HG03103 (cell line): Measurements from ENCODE around the gene AVL9.
A peak's percentile ranks its signal among the peaks of the same experiment; 100 is the strongest.

Experiments used
- ATAC-seq: cut with Tn5 transposase; IDR thresholded peaks from one replicate; pipeline ENCODE4 v1.9.1; 2021; ENCODE audit warnings: low read depth; ENCODE audit not compliant: unreplicated experiment

Gene AVL9

DNA sequence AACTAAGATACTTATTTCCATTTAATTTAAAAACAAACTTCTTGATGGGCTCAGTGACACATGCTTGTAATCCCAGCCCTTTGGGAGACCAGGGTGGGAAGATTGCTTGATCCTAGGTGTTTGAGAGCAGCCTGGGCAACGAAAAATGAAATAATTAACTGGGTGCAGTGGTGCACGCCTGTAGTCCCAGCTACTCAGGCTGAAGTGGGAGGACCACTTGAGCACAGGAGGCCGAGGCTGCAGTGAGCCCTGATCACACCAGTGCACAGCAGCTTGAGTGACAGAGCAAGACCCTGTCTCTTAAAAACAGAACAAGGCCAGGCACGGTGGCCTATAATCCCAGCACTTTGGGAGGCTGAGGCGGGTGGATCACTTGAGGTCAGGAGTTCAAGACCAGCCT is 37.4 kb downstream of the AVL9 start:
- no peak for ATAC-seq

DNA sequence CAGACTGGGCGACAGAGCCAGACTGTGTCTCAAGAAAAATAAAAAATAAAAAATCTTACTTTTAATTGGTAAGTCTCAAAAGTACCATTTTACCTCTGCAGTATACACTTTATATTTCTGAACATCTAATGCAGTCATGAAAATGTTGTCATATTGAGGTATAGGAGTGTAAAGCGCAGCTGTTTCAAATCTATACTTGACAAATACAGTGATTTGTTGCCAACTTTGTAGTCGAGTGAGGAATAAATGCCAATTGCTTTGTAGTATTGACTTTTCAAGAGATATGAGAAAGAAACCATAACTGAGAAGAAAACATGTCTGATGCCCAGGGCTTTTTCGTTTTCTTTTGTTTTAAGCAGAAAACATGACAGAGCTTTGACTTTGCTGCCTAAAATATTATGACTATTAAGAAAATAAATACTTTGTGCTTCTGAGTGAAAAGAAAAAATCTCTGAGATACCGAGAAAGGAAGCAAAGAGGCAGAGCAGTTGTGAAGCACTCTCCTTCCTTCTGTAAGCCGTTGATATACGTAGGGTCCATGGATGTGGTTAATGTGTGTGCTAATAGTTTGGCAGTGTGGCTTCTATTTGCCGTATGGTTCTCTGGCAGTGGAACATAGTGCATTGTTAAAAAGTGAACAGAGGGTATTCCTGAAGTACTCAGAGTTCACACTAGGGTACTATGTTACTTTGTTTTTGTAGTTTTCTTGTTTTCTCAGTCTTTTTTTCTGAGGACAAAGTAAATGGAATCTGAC is 38.2 kb downstream of the AVL9 start:
- ATAC-seq: no peak

DNA sequence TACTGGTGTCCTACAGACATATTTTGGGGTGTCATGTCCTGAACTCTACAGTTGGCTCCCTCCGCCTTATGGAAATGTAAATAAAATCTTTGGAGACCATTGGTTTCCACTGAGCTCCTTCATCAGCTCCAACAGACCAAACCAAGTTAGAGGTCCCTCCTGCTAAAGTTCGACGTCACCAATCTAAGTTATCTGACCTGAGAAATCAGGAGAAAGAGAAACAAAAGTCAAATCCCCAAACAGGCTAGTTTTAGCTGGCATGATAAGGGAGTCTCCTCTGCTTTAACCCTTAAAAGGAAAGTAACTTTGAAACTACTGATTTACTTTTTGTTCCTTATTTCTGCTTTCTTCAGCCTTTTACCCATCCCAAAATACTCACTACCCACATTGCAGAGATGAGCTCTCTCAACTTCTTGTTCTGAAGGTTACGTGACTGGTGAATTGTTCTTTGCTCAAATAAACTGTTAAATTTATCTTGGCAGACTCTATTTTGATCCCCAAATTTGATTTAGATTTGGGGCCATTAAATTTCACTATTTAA is 39.9 kb downstream of the AVL9 start:
- peak; percentile 59 for ATAC-seq

DNA sequence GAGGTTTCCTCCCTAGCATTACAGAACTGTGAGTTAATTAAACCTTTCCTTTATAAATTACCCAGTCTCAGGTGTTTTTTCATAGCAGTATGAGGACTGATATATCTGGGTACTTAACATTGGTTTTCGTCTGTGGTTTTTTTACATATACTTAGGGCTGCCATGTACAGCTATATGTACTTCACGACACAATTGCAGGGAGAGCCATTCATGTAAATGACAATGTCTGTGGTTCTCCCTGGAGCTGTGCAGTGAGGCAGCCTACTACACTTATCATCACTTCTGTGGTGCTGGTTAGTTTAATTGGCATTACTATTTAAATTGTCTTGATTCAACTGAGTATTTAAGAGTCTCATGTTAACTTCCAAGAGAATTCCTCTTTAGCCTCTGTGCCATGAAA is 40.7 kb downstream of the AVL9 start:
- no peak for ATAC-seq

DNA sequence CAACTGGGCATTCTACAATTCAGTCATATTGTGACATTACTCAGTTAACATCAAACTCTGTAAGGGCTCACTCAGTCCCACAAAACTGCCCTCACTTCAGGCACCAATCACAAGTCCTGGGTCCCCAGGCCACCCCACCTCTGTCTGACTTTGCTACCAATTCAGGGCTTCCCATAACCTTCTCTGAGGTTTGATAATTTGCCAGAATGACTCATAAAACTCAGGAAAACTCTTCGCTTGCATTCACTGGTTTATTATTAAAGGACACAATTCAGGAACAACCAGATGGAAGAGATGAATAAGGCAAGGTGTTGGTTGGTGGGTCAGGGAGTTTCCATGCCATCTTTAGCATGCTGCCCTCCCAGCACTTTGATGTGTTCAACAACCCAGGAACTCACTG is 41.3 kb downstream of the AVL9 start:
- ATAC-seq: no peak

DNA sequence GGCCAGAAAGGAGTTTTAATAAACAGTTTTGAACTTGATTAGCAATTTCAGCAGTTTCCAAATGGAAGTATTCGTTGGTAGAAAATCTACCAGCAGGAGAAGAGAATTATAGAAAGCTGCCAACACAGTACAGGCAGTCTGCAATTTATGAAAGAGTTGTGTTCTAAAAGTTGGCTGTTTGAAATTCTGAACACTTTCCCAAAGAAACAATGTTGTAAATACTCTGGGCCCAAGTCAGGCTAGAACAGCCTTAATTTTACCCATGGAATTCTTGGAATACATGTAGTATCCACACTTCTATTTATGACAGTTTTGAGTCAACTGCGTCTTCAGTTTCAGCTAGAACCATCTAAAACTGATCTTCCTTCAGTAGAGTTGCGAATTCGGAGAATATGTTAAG is 42.5 kb downstream of the AVL9 start:
- no peak for ATAC-seq

DNA sequence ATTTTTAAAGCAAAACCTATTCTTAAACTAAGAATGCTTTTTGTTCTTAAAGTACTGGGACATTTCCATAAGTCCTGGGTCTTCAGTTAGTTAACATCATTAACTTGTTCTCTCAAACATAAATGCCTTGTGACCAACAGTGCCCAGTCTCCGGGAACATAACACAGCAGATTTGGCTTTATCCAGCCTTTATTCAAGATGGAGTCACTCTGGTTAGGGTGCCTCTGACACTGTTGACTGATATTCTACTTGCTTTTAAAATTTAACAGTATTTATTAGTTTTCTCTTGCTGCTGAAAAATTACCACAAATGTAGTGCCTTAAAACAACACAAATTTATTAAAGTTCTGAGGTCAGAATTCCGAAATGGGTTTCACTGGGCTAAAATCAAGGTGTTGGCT is 44.1 kb downstream of the AVL9 start:
- no peak for ATAC-seq

DNA sequence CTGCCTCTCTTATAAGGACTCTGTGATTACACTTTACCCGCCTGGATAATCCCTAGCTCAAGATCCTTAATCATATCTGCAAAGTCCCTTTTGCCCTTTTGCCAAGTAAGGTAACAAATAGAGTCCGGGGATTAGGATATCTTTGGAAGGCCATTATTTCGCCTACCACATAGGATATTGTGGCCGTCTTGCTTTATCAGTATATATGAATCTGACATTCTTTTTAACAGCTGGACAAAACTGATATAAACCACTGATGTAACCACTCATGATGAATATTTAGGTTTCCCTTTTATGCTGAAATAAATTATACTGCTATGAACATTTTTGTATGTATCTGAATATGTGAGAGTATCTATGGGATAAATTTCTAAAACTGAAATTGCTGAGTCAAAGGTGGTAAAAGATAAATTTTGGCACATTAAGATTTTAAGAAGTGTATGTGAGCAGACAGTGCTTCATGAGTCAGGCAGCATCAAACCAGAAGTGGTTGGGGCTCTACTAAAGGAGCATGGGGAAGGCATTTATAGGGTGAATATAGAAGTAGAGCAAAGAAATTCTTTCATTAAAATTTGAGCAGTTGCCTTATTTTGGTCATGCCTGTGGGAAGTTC is 44.7 kb downstream of the AVL9 start:
- no peak for ATAC-seq

DNA sequence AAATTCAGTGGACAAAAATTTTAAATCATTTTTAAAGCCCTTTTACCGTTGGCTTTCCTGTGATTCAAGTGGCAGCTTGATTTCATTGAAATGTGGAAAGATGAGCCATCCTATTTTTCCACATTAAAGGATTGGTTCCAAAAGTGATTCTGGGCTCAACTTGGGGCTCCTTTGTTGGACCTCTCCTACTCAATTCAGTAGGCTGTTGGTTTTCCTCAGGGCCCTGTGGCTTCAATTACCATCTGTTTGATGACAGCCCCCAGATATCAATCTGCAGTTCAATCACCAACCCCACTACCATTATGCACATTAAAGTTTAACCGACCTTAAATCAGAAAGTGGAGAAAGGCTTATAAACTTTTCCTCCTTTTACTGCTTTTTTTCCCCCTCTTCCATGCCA is 47.3 kb downstream of the AVL9 start:
- ATAC-seq: no peak

DNA sequence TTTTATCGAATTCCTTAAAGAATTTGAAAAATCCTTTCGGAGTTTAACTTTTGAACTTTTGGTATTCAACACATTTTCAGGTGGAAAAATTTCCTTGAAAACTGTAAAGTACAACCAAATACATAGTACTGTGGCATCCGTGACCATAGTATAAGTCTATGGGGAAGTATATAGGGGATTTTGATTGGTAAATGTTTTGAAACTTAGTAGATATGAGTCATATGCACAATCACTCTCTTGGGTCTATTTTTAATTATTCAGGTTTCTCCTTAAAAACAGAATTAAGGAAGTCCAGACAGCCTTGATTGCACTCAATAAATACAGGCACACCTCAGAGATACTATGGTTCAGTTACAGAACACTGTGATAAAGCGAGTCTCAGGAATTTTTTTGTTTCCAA is 64.2 kb downstream of the AVL9 start:
- ATAC-seq: no peak

DNA sequence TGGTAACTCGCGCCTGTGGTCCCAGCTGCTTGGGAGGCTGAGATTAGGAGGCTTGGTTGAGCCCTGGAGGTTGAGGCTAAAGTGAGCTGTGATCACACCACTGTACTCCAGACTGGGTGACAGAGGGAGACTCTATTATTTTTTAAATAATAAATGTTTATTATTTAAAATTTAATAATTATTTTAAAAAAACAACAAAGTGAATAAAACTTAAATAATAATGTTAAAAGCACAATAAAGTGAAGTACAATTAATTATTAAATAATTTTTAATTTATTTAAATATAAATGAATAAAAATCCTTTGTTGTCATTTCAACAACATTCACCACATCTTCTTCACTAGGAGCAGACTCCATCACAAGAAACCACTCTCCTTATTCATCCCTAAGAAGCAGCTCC is 64.8 kb downstream of the AVL9 start:
- no peak for ATAC-seq

DNA sequence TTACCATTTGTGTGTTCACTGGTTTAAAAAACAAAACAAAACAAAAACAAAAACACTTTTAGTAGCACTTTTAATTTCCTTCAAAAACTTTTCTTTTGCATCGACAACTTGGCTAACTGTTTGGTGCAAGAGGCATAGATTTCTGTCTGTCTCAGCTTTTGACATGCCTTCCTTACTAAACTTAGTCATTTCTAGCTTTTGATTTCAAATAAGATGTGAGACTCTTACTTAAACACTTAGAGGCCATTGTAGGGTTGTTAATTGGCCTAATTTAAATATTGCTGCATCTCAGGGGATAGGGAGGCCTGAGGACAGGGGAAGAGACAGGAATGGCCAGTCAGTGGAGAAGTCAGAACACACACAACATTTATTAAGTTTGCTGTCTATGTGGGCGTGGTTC is 66.3 kb downstream of the AVL9 start:
- no peak for ATAC-seq

DNA sequence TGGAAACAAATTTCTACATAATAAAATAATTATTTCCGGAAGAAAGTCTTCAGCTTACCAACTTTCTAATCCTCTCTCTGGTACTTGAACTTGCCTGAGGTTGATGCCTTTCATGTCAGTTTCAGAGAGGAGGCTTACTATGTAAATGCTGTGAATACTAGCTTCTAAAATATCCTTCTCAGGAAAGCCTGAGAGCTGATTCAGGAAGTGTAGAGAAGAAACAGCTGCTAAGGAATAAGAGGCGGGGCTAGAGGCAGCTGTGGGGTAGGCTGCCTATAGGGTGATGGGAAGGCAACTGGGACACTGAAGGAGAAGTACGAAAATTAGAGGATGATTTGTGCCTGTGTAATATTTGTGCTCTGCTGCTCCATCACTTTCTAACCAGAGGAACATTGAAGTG is 69.3 kb downstream of the AVL9 start:
- no peak for ATAC-seq

DNA sequence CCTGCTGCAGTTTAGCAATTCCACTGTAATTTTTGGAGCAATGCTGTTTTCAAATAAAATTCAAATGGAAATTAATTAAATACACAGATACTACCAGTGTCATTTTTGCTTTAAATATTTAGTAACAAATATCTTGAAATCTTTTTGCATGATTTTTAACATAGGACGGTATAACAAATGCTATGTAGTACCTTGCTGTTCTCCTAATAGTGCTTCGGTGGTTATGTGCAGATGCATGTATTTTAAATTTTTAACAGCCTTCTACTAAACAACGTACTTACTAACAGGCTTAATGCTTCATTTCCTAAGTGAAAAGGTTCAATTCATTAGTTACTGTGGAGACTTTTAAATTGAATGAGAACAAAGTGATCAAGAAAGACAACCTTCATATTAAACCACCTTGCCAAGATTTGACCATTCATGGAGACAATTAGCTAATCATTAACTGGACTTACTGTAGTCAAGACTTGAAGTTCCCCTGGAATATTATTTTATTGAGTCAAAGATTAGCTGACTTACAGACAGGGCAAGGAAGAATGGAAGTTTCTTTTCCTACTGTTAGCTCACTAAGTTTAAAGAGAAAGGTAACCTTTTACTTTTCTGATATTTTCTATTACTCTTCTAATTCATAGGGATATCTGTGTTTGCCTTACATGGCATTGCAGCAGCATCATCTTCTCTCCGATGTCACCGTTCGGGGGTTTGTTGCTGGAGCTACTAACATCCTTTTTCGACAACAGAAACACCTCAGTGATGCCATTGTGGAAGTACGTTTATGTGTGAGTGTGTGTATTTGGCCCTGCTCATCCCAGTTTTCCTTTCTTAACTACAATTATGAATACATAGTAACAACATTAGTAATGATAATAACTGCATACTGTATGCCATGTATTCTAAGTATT is 74.3 kb downstream of the AVL9 start:
- no peak for ATAC-seq

DNA sequence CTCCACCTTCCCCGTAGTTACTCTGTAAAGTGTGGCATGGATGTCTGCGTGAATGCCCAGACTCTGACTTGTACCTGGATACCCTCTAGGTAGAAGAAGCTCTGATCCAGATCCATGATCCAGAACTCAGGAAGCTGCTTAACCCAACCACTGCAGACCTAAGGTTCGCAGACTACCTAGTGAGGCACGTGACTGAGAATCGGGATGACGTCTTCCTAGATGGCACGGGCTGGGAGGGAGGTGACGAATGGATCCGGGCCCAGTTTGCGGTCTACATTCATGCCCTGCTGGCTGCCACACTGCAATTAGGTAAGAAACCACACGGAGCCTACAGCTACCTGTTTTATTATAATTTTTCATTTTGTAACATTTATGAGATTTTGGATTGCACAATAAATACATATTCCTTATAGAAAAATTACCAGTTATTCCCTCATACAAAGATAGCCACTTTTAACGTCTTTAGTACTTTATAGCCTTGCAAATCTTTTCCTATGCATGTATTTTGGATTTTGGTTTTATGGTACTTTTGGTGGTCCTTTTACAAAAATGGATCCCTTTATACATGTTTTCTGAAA is 77.9 kb downstream of the AVL9 start:
- no peak for ATAC-seq

DNA sequence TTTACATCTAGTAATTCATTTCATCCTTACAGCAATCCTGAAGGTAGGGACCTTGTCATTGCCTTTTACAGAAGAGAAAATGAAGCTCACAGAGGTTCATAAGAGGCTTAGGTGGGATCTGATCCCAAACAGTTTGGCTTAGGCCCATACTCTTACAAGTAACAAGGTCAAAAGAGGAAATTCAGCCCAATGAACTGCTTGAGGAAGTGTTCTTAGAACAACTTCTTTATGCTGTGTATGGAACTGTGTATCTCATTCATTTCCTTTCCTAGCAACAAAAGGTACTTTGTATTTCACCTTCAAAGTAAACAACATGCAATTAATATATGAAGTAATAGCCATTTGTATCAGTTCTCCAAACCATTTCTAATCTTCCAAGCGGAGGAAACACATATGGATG is 79.3 kb downstream of the AVL9 start:
- ATAC-seq: no peak

DNA sequence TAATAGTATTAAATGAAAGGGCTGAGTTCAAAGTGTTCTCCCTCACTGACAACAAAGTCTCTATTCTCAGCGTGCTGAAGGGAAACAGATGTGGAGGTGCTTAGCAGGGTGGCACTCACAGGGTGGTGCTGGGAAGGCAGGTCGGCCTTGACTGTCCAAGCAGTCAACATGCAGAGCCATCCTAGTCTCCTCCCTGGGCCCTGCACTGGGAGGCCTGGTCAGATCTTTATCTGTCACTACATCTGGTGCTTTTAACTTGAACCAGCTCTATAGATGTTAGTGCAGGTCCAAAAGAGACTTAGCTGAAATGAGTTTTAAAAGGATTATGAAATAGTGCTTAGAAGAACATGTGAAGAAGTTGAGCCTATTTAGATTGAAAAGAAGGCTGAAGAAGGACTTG is 82.1 kb downstream of the AVL9 start:
- no peak for ATAC-seq

DNA sequence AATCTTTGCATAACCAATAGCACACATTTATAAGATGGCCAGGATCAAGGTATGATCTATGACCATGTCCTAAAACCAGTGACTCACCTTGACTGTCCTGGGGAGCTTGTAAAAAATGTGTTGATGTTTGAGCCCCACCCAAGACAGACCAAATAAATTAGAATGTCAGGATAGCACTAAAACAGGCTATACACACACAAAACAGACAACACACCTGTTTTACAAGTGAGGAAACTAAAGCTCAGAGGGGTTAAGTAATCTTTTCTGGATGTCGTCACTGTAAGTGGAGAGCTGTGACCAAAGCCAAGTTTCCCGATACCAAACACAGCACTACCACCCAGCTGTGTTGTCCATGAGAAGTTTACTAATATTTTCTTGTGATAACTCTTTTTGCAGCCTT is 84.5 kb downstream of the AVL9 start:
- ATAC-seq: no peak

DNA sequence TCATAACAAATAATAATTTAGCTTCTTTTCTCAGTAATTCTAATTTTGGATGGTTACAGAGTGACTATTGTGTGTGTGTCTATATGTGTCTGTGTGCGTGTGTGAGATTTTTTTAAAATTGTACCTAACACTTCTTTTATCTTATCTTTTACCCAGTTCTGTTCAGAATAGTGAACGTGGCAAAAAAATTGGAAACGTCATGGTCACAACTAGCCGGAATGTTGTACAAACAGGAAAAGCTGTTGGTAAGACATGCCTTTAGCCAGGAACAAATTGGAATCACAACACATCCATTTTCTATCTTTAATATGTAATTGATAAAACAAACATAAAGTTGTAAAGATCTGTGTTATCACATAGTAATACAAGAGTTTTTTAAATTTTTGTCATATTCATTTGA is 85.4 kb downstream of the AVL9 start:
- ATAC-seq: no peak

DNA sequence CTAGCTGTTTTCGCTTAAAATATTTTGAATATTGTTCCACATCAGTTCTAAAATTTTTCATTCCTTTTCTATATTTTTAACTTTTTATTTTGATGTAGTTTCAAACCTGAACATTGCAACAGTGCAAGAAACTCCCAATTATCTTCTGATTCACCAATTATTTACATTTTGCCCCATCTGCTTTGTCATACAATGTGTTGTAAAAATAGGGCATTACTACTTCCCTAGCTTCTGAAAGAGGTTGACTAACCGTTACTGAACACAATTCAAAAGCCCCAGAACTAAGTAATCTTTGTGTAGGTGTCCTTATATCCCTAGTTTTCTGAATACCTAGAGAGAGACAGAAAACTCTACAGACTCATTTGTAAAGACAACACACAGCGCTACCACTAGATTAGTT is 86.7 kb downstream of the AVL9 start:
- no peak for ATAC-seq

DNA sequence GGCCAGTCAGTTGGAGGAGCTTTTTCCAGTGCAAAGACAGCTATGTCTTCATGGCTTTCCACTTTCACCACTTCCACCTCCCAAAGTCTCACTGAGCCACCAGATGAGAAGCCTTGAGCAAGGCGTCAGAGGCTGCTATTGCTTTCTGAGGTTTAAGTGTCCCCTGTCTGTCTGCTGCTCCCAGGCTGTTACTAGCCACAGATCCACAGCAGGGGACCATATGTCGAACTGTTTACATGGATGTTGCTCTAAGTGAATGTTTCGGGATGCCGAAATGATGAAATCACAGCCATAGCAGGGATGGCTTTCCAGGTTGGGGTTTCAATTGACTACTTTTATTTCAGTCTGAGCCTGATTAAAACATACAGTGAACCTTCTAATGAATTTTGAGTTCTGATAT is 88.5 kb downstream of the AVL9 start:
- no peak for ATAC-seq
